SK-N-SH (cell line): ENCODE data around the gene MTCH2. TPM values are rescaled to one million over a fixed set of nuclear protein-coding genes. Genes with fewer than 3 reads are reported as not detected.
A peak's percentile ranks its signal among the peaks of the same experiment; 100 is the strongest.

ENCODE experiments used
- CHD2 ChIP-seq: fragments of 150-350 bp; IDR thresholded peaks from 2 replicates; pipeline ENCODE4 v1.6.1; 2018; ENCODE audit warnings: low read length; ENCODE audit not compliant: partially characterized antibody
- ELF1 ChIP-seq: IDR thresholded peaks from 2 replicates; pipeline ENCODE4 v1.4.0; 2012
- EP300 ChIP-seq, 2 experiments: IDR thresholded peaks; 2 replicates each; pipeline versions ENCODE4 v1.4.0 to v1.6.1; 2012; ENCODE audit warnings: borderline replicate concordance in 1 of 2, low read depth in 1 of 2, low read length in 1 of 2
- FOXJ3 ChIP-seq: sonication (generic); formaldehyde crosslinking; IDR thresholded peaks from 2 replicates; pipeline ENCODE4 v1.5.1; 2020; ENCODE audit warnings: mild to moderate bottlenecking, missing genetic modification reagents
- FOXM1 ChIP-seq: IDR thresholded peaks from 2 replicates; pipeline ENCODE4 v1.4.0; 2012; ENCODE audit warnings: low read depth, mild to moderate bottlenecking
- GABPA ChIP-seq: IDR thresholded peaks from 2 replicates; pipeline ENCODE4 v1.4.0; 2012; ENCODE audit warnings: low read depth, mild to moderate bottlenecking
- GATA2 ChIP-seq: sonication (generic); formaldehyde crosslinking; IDR thresholded peaks from 2 replicates; pipeline ENCODE4 v1.5.0; 2020; ENCODE audit warnings: mild to moderate bottlenecking, missing genetic modification reagents
- JUND ChIP-seq: IDR thresholded peaks from 2 replicates; pipeline ENCODE4 v1.4.0; 2012
- MEF2A ChIP-seq: IDR thresholded peaks from 2 replicates; pipeline ENCODE4 v1.4.0; 2012; ENCODE audit warnings: low read depth, borderline replicate concordance
- MXI1 ChIP-seq: IDR thresholded peaks from 2 replicates; pipeline ENCODE4 v1.6.1; 2012; ENCODE audit warnings: mild to moderate bottlenecking, low read depth, low read length, improper control_type of control experiment
- NFIC ChIP-seq: IDR thresholded peaks from 2 replicates; pipeline ENCODE4 v1.4.0; 2012; ENCODE audit warnings: borderline replicate concordance
- POLR2AphosphoS5 ChIP-seq: IDR thresholded peaks from 2 replicates; pipeline ENCODE4 v1.6.1; 2012; ENCODE audit warnings: low read depth, low read length
- RAD21 ChIP-seq: IDR thresholded peaks from 2 replicates; pipeline ENCODE4 v1.6.1; 2012; ENCODE audit warnings: mild to moderate bottlenecking, low read length
- RCOR1 ChIP-seq: fragments of 150-350 bp; IDR thresholded peaks from 2 replicates; pipeline ENCODE4 v1.6.1; 2017; ENCODE audit warnings: antibody characterized with exemption, low read length
- RXRA ChIP-seq: IDR thresholded peaks from 2 replicates; pipeline ENCODE4 v1.4.0; 2012; ENCODE audit warnings: low read depth, mild to moderate bottlenecking, borderline replicate concordance
- SIN3A ChIP-seq: IDR thresholded peaks from 2 replicates; pipeline ENCODE4 v1.6.1; 2012; ENCODE audit warnings: low read depth, mild to moderate bottlenecking, low read length, moderate library complexity, borderline replicate concordance
- SMC3 ChIP-seq: IDR thresholded peaks from 2 replicates; pipeline ENCODE4 v1.6.1; 2012; ENCODE audit warnings: low read depth, low read length, improper control_type of control experiment
- TCF12 ChIP-seq: IDR thresholded peaks from 2 replicates; pipeline ENCODE4 v1.4.0; 2012
- TEAD4 ChIP-seq: IDR thresholded peaks from 2 replicates; pipeline ENCODE4 v1.4.0; 2012; ENCODE audit warnings: mild to moderate bottlenecking, borderline replicate concordance; ENCODE audit not compliant: insufficient read depth
- USF2 ChIP-seq: fragments of 150-350 bp; IDR thresholded peaks from 2 replicates; pipeline ENCODE4 v1.6.1; 2017; ENCODE audit warnings: antibody characterized with exemption, low read length, low read depth, borderline replicate concordance
- polyA plus RNA-seq, 3 experiments: library from polyadenylated mRNA; depleted of rRNA; stranded (reverse); fragments of >200 nt; gene quantifications; 2 replicates each; pipeline ENCODE4 v1.2.3, GENCODE V29; 2012
- TF ChIP-seq, protein P1 (sequence below): IDR thresholded peaks from 2 replicates; pipeline ENCODE4 v1.4.0; 2012; ENCODE audit warnings: low read depth, borderline replicate concordance
- TF ChIP-seq, protein P2 (sequence below): fragments of 200-600 bp; sonication (generic); IDR thresholded peaks from 2 replicates; pipeline ENCODE4 v1.6.1; 2017; ENCODE audit warnings: antibody characterized with exemption, mild to moderate bottlenecking, moderate library complexity
- TF ChIP-seq, protein P3 (sequence below): IDR thresholded peaks from 2 replicates; pipeline ENCODE4 v1.4.0; 2012; ENCODE audit warnings: low read depth, borderline replicate concordance

The MTCH2 gene
- polyA plus RNA-seq, 1 of the 3 experiments (the other 2 are of a cell fraction): 132 TPM

DNA sequence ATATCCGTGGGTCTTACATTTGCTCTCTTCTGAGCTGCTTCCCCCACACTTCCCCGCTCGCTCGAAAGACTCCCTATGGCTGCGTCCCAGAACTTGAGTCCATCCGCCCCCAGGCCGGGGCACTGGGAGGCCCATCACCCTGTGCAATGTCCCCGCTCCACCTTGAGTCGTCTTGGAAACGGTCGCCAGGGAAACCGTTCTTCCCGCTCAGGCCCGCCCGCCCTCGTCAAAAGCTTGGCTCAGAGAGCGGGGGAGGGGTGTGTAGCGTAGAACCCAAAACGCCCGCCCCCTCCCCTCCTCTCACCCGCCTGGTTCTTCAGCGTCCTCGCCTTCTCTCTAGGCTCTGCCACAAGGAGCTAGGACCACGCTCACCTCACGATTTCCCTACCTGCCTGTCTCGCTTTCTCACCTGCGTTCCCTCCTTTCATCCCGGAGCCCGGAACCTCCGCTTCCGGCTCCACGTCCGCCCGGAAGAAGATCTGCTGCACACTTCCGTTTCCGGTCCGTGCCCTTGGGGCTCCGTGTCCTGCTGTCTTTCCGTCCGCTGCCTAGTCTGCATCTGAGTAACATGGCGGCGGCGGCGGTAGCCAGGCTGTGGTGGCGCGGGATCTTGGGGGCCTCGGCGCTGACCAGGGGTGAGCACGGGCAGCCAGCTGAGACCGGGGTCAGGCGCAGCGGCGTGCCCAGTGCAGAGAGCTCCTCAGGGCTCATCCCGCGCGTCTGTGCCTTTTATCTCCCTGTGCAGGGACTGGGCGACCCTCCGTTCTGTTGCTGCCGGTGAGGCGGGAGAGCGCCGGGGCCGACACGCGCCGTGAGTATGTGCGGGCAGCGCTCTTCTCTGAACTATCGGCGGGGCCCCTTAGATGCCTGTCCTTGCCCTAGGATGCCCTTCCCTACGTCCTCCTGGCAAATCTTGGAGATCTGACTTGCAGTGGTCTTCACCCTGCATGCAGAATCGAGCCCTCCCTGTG, 63.5 kb downstream of the MTCH2 start, which contains the start of the genes KBTBD4 and NDUFS3 (continued):
- TF ChIP-seq SMC3 (0 out of 2 replicates have a peak, but pooled peaks have one; percentile 5), ELF1 (peak; percentile 88), RCOR1 (no peak; the same call in none of the 2 replicates), RAD21 (no peak), MEF2A (no peak), GABPA (peak; percentile 100), GATA2 (no peak), FOXJ3 (CRISPR knock-in tag) (peak; percentile 82), RXRA (no peak), TEAD4 (no peak), CHD2 (peak; percentile 92), TCF12 (peak; percentile 52; the same call in 1 of the 2 replicates), FOXM1 (no peak), JUND (no peak), USF2 (no peak), NFIC (peak; percentile 23; the same call in 1 of the 2 replicates), EP300 (IDR thresholded peaks at IDR 0.05; ENCODE audit: borderline replicate concordance in 1 of 2, low read depth in 1 of 2, low read length in 1 of 2) (no peak; a peak in 1 of 4 replicates), MXI1 (peak; percentile 92), SIN3A (peak; percentile 38; the same call in 1 of the 2 replicates), POLR2AphosphoS5 (peak; percentile 88)
- TF ChIP-seq, protein P1, sequence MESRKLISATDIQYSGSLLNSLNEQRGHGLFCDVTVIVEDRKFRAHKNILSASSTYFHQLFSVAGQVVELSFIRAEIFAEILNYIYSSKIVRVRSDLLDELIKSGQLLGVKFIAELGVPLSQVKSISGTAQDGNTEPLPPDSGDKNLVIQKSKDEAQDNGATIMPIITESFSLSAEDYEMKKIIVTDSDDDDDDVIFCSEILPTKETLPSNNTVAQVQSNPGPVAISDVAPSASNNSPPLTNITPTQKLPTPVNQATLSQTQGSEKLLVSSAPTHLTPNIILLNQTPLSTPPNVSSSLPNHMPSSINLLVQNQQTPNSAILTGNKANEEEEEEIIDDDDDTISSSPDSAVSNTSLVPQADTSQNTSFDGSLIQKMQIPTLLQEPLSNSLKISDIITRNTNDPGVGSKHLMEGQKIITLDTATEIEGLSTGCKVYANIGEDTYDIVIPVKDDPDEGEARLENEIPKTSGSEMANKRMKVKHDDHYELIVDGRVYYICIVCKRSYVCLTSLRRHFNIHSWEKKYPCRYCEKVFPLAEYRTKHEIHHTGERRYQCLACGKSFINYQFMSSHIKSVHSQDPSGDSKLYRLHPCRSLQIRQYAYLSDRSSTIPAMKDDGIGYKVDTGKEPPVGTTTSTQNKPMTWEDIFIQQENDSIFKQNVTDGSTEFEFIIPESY: 0 out of 2 replicates have a peak, but pooled peaks have one; percentile 59
- TF ChIP-seq, protein P2, sequence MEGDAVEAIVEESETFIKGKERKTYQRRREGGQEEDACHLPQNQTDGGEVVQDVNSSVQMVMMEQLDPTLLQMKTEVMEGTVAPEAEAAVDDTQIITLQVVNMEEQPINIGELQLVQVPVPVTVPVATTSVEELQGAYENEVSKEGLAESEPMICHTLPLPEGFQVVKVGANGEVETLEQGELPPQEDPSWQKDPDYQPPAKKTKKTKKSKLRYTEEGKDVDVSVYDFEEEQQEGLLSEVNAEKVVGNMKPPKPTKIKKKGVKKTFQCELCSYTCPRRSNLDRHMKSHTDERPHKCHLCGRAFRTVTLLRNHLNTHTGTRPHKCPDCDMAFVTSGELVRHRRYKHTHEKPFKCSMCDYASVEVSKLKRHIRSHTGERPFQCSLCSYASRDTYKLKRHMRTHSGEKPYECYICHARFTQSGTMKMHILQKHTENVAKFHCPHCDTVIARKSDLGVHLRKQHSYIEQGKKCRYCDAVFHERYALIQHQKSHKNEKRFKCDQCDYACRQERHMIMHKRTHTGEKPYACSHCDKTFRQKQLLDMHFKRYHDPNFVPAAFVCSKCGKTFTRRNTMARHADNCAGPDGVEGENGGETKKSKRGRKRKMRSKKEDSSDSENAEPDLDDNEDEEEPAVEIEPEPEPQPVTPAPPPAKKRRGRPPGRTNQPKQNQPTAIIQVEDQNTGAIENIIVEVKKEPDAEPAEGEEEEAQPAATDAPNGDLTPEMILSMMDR: no peak
- TF ChIP-seq, protein P3, sequence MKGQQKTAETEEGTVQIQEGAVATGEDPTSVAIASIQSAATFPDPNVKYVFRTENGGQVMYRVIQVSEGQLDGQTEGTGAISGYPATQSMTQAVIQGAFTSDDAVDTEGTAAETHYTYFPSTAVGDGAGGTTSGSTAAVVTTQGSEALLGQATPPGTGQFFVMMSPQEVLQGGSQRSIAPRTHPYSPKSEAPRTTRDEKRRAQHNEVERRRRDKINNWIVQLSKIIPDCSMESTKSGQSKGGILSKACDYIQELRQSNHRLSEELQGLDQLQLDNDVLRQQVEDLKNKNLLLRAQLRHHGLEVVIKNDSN: peak; percentile 60
